HG03571 (cell line): ENCODE results near the gene CASP1.

Experiments used
- ATAC-seq: cut with Tn5 transposase; IDR thresholded peaks from one replicate; pipeline ENCODE4 v1.9.1; 2021; ENCODE audit not compliant: unreplicated experiment

The CASP1 gene

DNA sequence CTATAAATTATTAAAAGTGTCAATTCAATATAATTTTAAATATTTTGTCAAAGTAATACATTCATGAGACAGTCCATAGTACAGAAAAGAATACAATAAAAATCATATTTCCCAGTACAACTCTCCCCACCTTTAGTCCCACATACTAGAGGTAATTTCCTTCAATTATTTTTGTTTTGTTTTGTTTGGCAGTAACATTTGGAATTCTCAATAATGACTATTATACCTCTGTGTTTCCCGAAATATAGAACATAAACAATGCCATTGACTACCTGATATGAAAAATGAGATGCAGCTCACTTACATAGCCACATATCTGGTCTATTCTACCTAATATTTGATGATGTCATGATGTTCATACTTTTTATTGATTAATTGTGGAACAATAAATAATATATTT is 42.2 kb downstream of the CASP1 start:
- no peak for ATAC-seq

- no peak for ATAC-seq
Measured at GRCh38 chr11:104991994-104992393, 43.0 kb downstream of the CASP1 start.

DNA sequence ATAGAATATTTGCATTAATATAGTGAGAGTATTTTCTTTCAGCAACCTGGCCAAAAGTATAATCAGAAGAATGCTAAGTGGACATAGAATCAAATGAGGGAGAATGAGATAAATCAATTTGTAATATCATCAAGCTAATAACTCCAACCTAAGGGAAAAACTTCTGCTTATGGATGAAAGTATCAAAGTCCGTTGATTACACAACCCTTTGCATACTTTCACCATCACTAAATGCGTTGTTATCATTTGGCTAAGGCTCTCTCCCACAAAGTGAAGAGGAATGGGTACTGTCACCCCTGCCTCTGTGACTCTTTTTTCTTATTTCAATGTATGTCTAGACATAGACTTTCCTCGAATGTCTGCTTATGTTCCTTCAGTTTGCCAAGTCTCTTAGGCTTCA is 50.1 kb downstream of the CASP1 start:
- ATAC-seq = no peak

GRCh38 chr11:104979839-104980238 is 55.1 kb downstream of the CASP1 start:
- ATAC-seq = no peak
